Stimulated activated naive B cell treated with anti-CD40 and anti-IgM and Interleukin-4, amounts not matched to agents 10 μg/mL and 1 μg/mL and 100 μg/mL, for 72 hours (primary cell): ENCODE data around the gene TOMM7.
A peak's percentile ranks its signal among the peaks of the same experiment; 100 is the strongest.
"Not testable (repeated sequence)": the region's sequence is repeated elsewhere in the genome, so short reads cannot be mapped to it uniquely, and the experiment has no call there.

Experiments used
- ATAC-seq, 2 donors: fragments of 150-1000 bp; cut with Tn5 transposase; replicated peaks; 2 replicates each; pipeline ENCODE4 v1.10.0; 2021; ENCODE audit warnings: moderate library complexity in 1 of 2
- DNase-seq: peaks from one replicate; pipeline ENCODE4 v3.0.0; 2021
- H3K27ac Mint-ChIP-seq: one replicate; pipeline ENCODE4 v1.8.0; 2022; ENCODE audit warnings: mild to moderate bottlenecking, mixed read lengths
- H3K27me3 Mint-ChIP-seq, 2 donors: one replicate each; pipeline ENCODE4 v1.8.0; 2022; ENCODE audit warnings: mixed read lengths in 2 of 2
- H3K36me3 Mint-ChIP-seq, 2 donors: one replicate each; pipeline ENCODE4 v1.8.0; 2022; ENCODE audit warnings: mixed read lengths in 2 of 2, mild to moderate bottlenecking in 1 of 2
- H3K4me1 Mint-ChIP-seq, 2 donors: one replicate each; pipeline ENCODE4 v1.8.0; 2022; ENCODE audit warnings: mixed read lengths in 2 of 2, mild to moderate bottlenecking in 1 of 2
- H3K4me3 Mint-ChIP-seq, 2 donors: one replicate each; pipeline ENCODE4 v1.8.0; 2022; ENCODE audit warnings: mild to moderate bottlenecking in 2 of 2, mixed read lengths in 2 of 2, moderate library complexity in 1 of 2
- H3K9me3 Mint-ChIP-seq, 2 donors: one replicate each; pipeline ENCODE4 v1.8.0; 2022; ENCODE audit warnings: mixed read lengths in 2 of 2, mild to moderate bottlenecking in 1 of 2

TOMM7 gene

DNA sequence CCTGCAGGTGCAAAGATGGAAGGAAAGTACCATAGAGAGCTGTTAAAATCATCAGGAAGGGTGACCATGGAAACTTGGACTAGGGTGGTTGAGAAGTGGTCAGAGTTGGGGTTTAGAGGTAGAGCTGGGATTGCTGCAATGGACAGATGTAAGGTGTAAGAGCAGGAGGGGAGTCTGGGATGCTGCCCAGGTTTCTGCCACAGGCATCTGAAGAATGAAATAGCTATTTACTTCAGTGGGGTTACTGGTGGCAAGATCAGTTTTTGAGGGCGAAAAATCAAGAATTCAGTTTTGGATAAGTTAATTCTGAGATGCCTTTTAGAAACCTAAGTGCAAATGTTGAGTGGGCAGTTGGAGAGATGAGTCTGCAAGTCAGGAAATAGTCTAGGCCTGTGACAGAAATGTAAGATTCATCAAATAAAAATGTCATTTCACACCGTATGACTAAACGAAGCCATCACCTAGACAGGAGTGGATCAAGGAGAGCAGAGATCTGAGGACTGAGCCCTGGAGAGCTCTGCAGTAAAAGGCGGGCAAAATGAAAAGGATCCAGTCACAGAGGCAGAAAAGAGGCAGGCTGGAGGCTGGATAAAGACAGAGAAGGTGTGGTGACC lies 22.7 kb upstream of the TOMM7 start:
- Mint-ChIP-seq H3K4me3 (no peak overlapping the region), H3K27ac (peak overlapping the region; percentile 1), H3K27me3 (peaks cover 0 to 3% of the 10 kb centered on the region in 2 donors), H3K9me3 (no peaks in the 10 kb centered on the region), H3K36me3 (no peaks in the 10 kb centered on the region), H3K4me1 (peaks cover 0 to 4% of the 10 kb centered on the region in 2 donors)
- ATAC-seq (no peak), DNase-seq (no peak)

DNA sequence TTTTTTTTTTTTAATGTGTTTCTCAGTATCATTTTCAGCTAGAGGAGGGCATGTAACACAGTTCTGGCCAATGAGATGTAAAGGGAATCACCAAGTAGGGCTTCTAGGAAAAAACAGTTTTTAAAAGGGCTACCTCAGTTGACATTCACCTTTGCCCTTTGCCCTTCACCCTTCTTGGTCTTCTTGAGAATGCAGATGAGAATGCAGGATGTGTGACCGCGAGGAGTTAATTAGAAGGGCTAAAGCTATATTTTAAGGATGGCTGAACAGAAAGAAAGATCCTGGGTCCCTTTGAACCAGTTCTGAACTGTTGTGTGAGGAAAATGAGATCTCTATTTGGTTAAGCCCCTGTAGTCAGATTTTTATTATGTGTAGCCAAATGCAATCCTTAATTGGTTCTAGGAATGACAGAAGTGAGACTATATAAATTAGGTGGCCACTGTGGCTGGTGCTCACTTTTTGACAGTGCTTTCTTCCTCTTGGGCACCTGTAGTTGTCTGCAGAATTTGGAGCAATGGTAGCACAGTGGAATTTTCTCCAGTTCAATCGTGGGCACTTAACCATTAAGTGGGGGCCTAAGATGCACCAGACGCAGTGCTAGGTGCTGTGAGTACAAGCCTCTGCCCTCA lies 21.1 kb upstream of the TOMM7 start:
- no peak for DNase-seq
- Mint-ChIP-seq H3K27ac (no peak overlapping the region), H3K4me3 (no peak overlapping the region)

DNA sequence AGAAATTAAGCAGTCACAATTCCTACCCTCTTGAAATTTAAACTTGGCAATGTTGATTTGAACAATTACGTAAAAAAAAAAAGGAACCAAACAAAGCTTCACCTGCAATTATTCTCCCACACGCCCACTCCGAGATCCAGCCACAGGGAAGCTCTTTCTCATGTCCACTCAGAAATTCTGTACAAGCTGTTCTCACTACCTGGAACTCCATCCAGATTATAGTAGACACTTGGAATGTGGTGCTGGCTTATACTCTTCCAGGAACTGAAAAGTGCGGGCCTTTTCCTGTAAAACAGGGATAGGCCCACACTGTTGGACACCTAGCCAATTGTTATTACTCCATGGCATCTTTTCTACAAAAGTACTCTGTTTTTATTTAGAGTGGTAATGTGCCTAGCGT lies 20.3 kb upstream of the TOMM7 start:
- DNase-seq (no peak), ATAC-seq (no peak)
- H3K4me1 Mint-ChIP-seq, result peaks cover 0 to 4% of the 10 kb centered on the region in 2 donors
- no peak overlapping the region for H3K27ac Mint-ChIP-seq
- no peaks in the 10 kb centered on the region for H3K9me3 Mint-ChIP-seq
- H3K27me3 Mint-ChIP-seq, result peaks cover 3 to 9% of the 10 kb centered on the region in 2 donors
- no peak overlapping the region for H3K4me3 Mint-ChIP-seq
- no peaks in the 10 kb centered on the region for H3K36me3 Mint-ChIP-seq

More for the DNA sequence above, 21.1 kb upstream of the TOMM7 start:
- H3K4me1 Mint-ChIP-seq, result peaks cover 0 to 4% of the 10 kb centered on the region in 2 donors
- ATAC-seq, result peak in 1 of 2 donors; percentile 58
- no peaks in the 10 kb centered on the region for H3K36me3 Mint-ChIP-seq
- no peaks in the 10 kb centered on the region for H3K9me3 Mint-ChIP-seq
- H3K27me3 Mint-ChIP-seq, result peaks cover 3 to 6% of the 10 kb centered on the region in 2 donors

DNA sequence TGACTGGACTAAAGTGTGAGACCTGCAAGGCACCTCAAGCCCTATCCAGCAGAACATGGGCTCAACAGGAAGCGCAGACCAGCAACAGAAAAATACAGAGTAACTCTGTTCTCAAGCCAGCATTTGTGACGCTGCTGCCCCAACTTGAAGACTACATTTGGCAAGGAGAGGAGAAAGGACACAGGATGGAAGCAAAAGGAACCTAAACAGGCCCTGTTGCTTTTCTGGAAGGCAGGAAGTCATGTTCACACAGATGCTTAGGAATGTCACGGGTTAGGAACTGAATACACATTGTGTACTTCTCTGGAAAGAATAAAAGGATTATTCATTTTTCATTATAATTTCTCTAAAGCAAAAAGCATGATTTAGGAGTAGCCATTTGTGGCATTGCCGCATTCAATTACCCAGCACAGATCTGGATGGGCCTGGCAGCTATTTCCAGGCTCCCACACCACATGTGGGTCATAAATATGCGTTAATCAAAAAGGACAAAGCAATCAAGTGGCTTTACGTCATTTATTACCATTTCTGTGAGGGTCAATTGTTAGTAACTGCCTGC lies 19.8 kb upstream of the TOMM7 start:
- no peak for ATAC-seq
- H3K27ac Mint-ChIP-seq, result no peak overlapping the region
- H3K4me3 Mint-ChIP-seq, result no peak overlapping the region
- no peaks in the 10 kb centered on the region for H3K36me3 Mint-ChIP-seq
- no peak for DNase-seq
- no peaks in the 10 kb centered on the region for H3K9me3 Mint-ChIP-seq
- H3K4me1 Mint-ChIP-seq, result peaks cover 0 to 4% of the 10 kb centered on the region in 2 donors
- peaks cover 3 to 12% of the 10 kb centered on the region in 2 donors for H3K27me3 Mint-ChIP-seq

DNA sequence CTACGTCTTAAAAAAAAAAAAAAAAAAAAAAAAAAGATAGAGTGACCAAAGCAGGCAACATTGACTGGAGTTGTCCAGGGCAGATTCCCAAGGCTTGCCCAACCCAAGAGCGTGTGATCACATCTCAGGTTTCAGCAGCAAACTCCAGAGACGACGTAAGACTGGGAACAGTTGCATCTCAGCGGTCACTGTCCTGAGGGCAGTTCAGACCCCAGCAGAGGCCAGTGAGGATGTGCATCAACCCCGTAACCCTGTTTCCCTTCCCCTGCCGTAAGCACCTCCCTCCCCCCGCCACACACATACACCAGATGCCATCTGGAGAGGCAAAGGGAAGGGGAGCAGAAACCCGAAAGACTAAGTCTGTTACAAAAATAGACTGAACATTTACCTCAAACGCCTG lies 19.3 kb upstream of the TOMM7 start:
- peaks cover 3 to 12% of the 10 kb centered on the region in 2 donors for H3K27me3 Mint-ChIP-seq
- peaks cover 0 to 4% of the 10 kb centered on the region in 2 donors for H3K4me1 Mint-ChIP-seq
- ATAC-seq (no peak), DNase-seq (no peak)
- no peaks in the 10 kb centered on the region for H3K9me3 Mint-ChIP-seq
- H3K36me3 Mint-ChIP-seq, result no peaks in the 10 kb centered on the region
- no peak overlapping the region for H3K27ac Mint-ChIP-seq
- H3K4me3 Mint-ChIP-seq, result no peak overlapping the region

DNA sequence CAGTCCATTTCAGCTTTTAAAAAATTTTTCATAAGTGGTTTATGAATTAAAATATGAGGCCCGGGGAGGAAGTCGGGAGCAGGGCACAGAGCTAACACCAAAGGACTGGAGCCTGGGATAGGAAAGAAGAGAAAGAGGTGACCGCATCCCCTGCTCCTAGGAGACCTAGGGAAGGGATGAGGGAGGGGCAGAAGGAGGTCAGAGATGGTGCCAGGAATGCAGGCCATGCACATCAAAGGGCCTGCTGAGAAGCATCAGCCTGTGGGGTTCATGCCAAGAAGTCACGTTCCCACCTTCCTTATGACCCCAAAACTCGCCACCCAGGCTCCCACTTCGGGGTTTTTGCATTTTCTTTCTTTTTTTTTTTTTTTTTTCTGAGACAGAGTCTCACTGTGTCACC lies 14.7 kb upstream of the TOMM7 start:
- Mint-ChIP-seq H3K4me1 (peaks cover 0 to 2% of the 10 kb centered on the region in 2 donors), H3K36me3 (no peaks in the 10 kb centered on the region), H3K27ac (no peak overlapping the region), H3K27me3 (peaks cover 3 to 12% of the 10 kb centered on the region in 2 donors), H3K9me3 (no peaks in the 10 kb centered on the region), H3K4me3 (no peak overlapping the region)
- ATAC-seq (no peak), DNase-seq (no peak)

DNA sequence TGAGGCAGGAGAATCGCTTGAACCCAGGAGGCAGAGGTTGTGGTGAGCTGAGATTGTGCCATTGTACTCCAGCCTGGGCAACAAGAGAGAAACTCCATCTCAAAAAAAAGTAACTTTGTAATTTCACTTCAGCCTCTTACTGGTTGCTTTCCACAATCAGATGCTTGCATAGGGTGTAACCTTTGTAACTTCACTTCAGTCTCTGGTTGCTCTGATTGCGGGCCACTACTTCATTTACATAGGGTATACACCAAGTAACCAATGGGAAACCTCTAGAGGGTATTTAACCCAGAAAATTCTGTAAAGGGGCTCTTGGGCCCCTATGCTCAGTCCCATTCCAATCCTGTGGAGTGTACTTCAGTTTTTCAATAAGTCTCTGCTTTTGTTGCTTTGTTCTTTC lies 13.9 kb upstream of the TOMM7 start:
- peaks cover 3 to 12% of the 10 kb centered on the region in 2 donors for H3K27me3 Mint-ChIP-seq
- not testable (repeated sequence) for H3K9me3 Mint-ChIP-seq, ATAC-seq, H3K36me3 Mint-ChIP-seq, H3K4me3 Mint-ChIP-seq, H3K27ac Mint-ChIP-seq, H3K4me1 Mint-ChIP-seq, DNase-seq

DNA sequence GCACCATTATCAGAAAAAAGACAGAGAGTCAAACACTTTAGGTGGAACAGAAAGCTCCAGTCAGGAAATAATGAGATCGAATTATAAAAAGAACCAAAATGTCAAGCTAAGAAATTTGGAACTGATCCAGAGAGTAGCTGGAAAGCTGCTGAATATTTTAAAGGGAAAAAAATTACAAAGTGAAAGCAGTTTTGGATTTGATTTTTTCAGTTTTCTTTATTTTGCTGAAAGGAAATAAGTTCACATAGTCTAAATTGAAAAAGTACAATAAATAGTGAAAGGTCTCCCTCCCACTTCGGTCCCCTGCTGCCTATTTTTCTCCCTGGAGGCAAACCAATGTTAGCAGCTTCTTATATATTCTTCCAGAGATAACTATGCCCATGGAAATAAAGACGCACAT lies 11.3 kb upstream of the TOMM7 start:
- Mint-ChIP-seq H3K4me1 (no peaks in the 10 kb centered on the region), H3K4me3 (no peak overlapping the region), H3K27me3 (peaks cover 0 to 6% of the 10 kb centered on the region in 2 donors), H3K27ac (no peak overlapping the region), H3K36me3 (no peaks in the 10 kb centered on the region), H3K9me3 (no peaks in the 10 kb centered on the region)
- ATAC-seq (no peak), DNase-seq (no peak)

DNA sequence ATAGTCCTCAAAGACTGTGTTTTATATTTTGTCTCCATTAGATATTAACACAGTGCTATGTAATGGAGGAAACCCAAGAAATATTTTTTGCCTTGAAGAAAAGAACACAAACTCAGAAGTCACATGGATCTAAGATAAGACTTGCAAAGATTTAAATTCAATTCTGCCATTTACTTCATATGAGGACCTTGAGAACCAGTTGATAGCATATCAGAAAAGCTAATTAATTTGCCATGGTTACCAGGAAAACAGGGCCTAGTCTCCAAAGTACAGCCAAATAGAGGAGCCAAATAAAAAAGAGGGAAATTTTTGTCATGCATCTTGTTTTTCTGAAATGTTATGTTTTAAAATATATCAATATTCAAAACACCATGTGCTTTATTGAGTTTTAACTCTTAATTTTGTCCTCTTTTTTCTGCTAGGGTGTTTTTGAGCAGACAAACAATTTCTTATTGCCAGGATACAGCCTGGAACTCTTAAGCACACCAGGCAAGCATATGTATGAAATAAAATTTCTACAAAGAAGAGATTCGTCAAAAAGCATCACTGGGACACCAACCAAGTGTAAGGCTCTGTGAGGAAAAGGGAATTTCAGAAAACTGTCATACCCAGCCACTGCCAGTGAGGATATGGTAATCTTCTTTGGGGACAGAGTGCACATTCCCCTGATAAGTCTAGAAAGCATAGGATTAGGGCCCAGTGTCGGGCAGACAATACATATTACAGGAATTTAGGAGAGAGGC lies 10.6 kb upstream of the TOMM7 start:
- H3K36me3 Mint-ChIP-seq, result no peaks in the 10 kb centered on the region
- no peak overlapping the region for H3K4me3 Mint-ChIP-seq
- H3K4me1 Mint-ChIP-seq, result no peaks in the 10 kb centered on the region
- no peak overlapping the region for H3K27ac Mint-ChIP-seq
- no peak for ATAC-seq
- peaks cover 0 to 6% of the 10 kb centered on the region in 2 donors for H3K27me3 Mint-ChIP-seq
- DNase-seq, result no peak
- H3K9me3 Mint-ChIP-seq, result no peaks in the 10 kb centered on the region

DNA sequence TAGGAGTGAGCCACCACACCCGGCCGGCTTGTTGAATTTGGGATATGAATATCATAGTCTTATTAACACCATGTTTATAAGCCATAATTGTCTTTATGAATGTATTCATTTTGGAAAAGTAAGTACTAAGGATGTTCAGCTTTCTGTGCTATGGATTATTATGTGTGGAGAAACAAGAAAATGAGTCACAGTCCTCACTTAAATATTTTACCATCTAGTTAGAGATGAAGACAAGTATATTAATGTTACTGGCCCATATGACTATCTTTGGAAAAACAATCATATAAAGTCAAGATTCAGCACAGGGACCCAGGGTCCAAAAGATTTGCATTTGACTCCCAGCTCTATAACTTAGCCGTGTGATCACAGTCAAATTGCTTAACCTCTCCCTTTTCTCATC lies 9.8 kb upstream of the TOMM7 start:
- Mint-ChIP-seq H3K9me3 (no peaks in the 10 kb centered on the region), H3K36me3 (no peaks in the 10 kb centered on the region), H3K27ac (no peak overlapping the region), H3K27me3 (no peaks in the 10 kb centered on the region), H3K4me3 (no peak overlapping the region), H3K4me1 (no peaks in the 10 kb centered on the region)
- DNase-seq, result no peak
- no peak for ATAC-seq

DNA sequence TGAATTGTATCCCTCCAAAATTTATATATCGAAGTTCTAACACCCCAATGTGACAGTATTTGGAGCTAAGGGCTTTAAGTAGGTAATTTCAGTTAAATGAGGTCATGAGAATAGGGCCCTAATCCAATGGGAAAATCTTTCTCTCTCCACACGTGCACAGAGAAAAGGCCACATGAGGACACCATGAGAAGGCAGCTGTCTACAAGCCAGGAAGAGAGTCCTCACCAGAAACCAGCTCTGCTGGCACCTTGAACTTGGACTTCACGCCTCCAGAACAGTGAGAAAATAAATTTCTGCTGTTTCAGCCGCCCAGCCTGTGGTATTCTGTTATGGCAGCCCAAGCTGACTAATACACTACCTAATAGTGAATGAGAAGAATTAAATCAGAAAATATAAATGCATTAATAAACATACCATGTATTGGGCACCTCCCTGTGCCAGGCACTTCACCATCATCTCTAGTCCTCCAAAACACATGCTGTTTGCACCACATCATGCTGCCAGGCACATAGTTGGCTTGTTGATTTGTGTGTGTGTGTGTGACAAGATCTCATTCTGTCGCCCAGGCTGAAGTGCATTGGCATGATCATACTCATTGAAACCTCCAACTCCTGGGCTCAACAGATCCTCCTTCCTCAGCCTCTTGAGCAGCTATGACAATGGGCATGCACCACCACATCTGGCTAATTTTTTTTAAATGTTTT lies 9.1 kb upstream of the TOMM7 start:
- no peak overlapping the region for H3K27ac Mint-ChIP-seq
- ATAC-seq, result no peak
- no peaks in the 10 kb centered on the region for H3K4me1 Mint-ChIP-seq
- no peak overlapping the region for H3K4me3 Mint-ChIP-seq
- no peaks in the 10 kb centered on the region for H3K36me3 Mint-ChIP-seq
- H3K27me3 Mint-ChIP-seq, result peaks cover 0 to under 1% of the 10 kb centered on the region in 2 donors
- no peak for DNase-seq
- no peaks in the 10 kb centered on the region for H3K9me3 Mint-ChIP-seq

DNA sequence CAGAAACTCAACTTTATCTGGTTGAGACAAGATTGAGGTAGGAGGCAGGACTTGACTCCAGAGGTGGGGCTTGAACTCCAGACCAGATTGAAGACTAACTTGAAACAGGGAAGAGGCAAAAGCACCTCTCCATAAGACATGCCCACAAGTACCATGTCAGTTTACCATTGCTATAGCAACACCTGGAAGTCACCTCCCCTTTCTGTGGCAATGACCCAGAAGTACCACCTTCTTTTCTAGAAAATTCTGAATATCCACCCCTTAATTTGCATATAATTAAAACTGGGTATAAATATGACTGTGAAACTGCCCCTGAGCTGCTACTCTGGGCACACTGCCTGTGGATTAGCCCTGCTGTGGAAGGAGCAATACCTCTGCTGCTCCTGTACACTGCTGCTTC lies 4.9 kb upstream of the TOMM7 start:
- H3K4me1 Mint-ChIP-seq, result peaks cover 0 to 3% of the 10 kb centered on the region in 2 donors
- H3K27me3 Mint-ChIP-seq, result peaks cover 13 to 19% of the 10 kb centered on the region in 2 donors
- H3K4me3 Mint-ChIP-seq, result no peak overlapping the region
- peaks cover under 1 to 2% of the 10 kb centered on the region in 2 donors for H3K36me3 Mint-ChIP-seq
- H3K9me3 Mint-ChIP-seq, result no peaks in the 10 kb centered on the region
- no peak overlapping the region for H3K27ac Mint-ChIP-seq
- DNase-seq, result no peak
- no peak for ATAC-seq

DNA sequence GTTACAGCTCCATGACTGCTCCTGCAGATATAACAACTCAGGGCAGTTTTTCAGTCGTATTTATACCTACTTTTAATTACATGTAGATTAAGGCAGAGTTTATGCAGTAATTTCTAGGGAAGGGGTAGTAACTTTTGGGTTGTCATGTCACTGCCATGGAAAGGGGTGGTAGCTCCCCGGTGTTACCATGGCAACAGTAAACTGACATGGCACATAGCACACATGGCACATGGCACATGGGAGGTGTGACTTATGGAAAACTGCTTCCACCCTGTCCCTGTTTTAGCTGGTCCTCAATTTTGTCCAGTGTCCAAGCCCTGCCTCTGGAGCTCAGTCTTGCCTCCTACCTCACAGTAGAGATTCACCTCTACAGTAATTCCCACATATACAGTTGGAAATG lies 3.9 kb upstream of the TOMM7 start:
- peaks cover 13 to 19% of the 10 kb centered on the region in 2 donors for H3K27me3 Mint-ChIP-seq
- no peak overlapping the region for H3K4me3 Mint-ChIP-seq
- DNase-seq (no peak), ATAC-seq (no peak)
- H3K9me3 Mint-ChIP-seq, result no peaks in the 10 kb centered on the region
- H3K27ac Mint-ChIP-seq, result no peak overlapping the region
- peaks cover 4 to 7% of the 10 kb centered on the region in 2 donors for H3K36me3 Mint-ChIP-seq
- H3K4me1 Mint-ChIP-seq, result peaks cover 3 to 4% of the 10 kb centered on the region in 2 donors

DNA sequence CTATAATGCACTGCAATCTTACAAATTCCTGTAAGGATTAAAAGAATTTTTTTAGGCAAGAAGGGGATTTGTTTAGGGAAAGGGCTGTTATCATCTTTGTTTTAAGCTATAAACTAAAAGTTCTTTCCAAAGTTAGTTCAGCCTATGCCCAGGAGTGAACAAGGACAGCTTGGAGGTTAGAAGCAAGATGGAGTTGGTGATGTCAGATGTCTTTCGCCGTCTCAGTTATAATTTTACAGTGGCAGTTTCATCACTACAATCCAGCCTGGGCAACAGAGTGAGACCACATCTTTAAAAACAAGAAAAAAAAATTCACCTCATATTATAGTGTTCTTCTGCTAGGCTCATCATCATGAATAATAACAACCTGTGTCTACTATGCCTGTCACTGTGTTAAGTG lies 2.1 kb upstream of the TOMM7 start:
- Mint-ChIP-seq H3K4me1 (peaks cover 7 to 18% of the 10 kb centered on the region in 2 donors), H3K9me3 (no peaks in the 10 kb centered on the region), H3K27ac (no peak overlapping the region), H3K36me3 (peaks cover 8 to 11% of the 10 kb centered on the region in 2 donors), H3K27me3 (peaks cover 13 to 19% of the 10 kb centered on the region in 2 donors), H3K4me3 (no peak overlapping the region)
- ATAC-seq (no peak), DNase-seq (no peak)
